Activated CD8-positive, alpha-beta memory T cell treated with anti-CD3 and anti-CD28 coated beads for 36 hours (primary cell): ENCODE measurements around the gene IFNL4. TPM values are rescaled to one million over a fixed set of nuclear protein-coding genes. Genes with fewer than 3 reads are reported as not detected.
"Not testable (repeated sequence)": the region's sequence is repeated elsewhere in the genome, so short reads cannot be mapped to it uniquely, and the experiment has no call there.

Source experiments
- CTCF ChIA-PET: fragments of 350-600 bp; sonication (Branson Sonifier 250); formaldehyde crosslinking; loops from one replicate; lab custom pipeline; 2021; ENCODE audit warnings: antibody characterized with exemption; lab: Charles Lee
- POLR2A ChIA-PET: fragments of 350-600 bp; sonication (Branson Sonifier 250); formaldehyde crosslinking; loops from one replicate; lab custom pipeline; 2021; ENCODE audit warnings: antibody characterized with exemption; lab: Charles Lee
- total RNA-seq, 2 experiments: library from RNA; stranded (reverse); gene quantifications; one replicate each; pipeline ENCODE4 v1.2.3, GENCODE V29; 2021

The IFNL4 gene
- total RNA-seq, 2 experiments from 2014 or later, result 0.25 TPM

DNA sequence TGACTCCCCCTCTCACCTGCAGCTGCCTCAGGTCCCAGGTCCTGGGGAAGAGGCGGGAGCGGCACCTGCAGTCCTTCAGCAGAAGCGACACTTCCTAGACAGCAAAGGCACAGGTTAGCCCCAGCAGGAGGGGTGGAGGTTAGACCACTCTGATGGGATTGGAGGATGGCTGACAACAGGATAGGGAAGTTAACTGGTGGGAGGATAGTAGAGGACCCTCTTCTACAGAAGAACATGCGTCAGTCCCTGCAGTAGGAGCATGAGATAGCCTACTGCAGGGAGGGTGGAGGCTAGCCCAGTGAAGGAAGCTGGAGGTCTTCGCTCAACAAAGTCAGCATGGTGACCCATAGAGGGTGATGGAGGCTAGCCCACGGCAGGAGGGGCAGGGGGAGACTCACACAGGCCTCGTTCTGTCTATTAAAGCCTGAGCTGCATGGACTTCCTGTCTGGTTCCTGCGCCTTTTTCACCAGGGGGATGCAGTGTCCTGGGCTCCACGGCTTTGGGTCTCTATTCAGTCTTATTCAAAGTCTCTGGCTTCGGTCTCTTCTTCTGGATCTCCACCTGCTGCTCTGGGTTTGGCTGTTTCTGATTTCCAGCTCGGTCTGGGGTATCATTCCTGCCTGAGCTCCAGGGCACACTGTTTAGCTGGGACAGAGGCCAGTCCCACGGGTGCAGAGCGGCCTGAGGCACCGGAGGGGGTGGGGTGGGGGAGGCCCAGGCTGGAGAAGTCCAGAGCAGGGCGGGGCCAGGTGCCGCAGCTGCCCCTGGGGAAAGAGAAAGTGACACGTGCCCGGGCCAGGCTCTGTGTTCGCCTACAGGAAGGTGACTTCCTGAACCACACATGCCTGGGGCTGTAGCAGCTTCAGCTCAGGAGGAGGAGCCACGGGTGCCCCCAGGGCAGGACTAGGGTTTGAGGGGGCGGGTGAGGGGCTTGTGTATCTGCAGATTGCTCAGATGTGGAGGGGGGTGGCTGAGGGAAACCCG is 11.2 kb downstream of the IFNL4 start:
- CTCF ChIA-PET, result interaction anchor here (1.1 kb wide), 1 partner anchor 26 kb away, joined by 3 read pairs; no protein-coding TSS in a partner anchor

DNA sequence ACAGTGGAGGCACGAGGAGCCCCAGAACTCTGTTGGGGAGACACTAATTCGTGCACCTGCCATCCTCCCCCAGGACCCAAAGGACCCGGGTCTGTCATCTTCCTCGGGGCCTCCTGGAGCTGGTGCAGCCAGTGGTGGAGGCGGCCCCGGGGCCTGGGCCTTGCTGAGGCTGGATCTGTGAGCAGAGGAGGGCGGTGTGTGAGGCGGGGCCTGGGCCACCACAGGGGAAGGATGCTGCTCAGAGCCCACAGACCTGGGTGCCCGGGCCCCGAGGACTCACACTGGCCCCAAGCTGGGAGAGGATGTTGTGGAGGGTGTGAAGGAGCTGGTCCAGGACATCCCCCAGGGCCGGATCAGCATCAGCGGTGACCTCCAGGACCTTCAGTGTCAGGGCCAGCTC is 12.1 kb downstream of the IFNL4 start:
- ChIA-PET CTCF (no interaction called here), POLR2A (no interaction called here)

More for the DNA sequence above, 11.2 kb downstream of the IFNL4 start:
- POLR2A ChIA-PET, result interaction anchor here (0.6 kb wide), 1 partner anchor 85 kb away, joined by 4 read pairs; no protein-coding TSS in a partner anchor

DNA sequence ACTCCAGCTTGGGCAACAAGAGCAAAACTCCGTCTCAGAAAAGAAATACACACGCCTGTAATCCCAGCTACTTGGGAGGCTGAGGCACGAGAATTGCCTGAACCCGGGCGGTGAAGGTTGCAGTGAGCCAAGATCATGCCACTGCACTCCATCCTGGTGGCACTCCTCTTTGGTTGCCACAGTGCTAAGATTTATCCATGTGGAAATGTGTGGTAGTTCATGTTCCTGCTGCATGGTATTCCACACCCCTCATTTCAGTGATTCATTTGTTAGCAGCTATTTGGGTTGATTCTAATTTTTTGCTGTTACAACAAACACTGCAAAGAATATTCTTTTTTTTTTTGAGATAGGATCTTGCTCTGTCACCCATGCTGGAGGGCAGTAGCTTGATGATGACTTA is 15.9 kb downstream of the IFNL4 start:
- ChIA-PET POLR2A (no interaction called here), CTCF (no interaction called here)

DNA sequence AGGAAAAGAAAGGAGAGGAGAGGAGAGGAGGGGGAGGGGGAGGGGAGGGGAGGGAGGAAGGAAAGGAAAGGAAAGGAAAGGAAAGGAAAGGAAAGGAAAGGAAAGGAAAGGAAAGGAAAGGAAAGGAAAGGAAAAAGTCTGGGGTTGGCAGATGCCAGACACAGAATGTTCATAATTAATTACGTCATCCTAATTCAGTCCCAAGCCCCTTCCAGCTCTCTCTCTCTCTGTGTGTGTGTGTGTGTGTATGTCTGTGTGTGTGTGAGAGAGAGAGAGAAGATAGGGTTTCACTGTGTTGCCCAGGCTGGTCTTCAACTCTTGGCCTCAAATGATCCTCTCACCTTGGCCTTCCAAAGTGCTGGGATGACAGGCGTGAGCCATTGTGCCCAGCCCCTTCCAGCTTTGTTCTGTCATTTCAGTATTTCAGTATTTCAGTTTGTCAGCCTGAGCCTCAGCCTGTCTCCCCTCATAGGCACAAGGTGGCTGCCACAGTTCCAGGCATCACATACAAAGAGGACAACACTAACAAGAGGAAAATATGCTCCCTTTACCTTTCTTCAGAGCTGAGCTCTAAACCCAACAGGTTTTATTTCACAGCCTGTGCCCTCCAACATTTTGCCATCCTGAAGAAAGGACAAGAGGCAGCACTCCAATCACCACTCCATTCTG is 18.4 kb downstream of the IFNL4 start:
- ChIA-PET CTCF (no interaction called here), POLR2A (no interaction called here)

DNA sequence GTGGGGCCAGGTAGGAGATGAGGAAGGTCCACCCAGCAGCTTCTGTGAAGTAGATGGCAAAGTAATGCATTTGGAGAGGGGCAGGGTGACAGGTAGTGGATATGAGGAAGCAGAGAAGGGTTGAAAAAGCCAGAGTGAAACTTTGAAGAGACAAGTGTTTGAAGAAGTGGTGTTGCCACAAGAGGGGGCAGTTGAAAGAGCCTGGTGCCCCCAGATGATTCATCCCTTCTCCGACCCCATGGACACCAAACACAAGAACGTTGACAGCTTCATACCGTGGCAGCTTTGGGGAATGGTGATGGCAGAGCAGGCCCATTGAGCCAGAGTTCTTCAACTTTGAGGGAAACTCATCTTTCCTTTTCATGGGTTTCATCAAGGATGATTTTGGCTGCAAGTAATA is 23.7 kb downstream of the IFNL4 start:
- ChIA-PET CTCF (no interaction called here), POLR2A (no interaction called here)

DNA sequence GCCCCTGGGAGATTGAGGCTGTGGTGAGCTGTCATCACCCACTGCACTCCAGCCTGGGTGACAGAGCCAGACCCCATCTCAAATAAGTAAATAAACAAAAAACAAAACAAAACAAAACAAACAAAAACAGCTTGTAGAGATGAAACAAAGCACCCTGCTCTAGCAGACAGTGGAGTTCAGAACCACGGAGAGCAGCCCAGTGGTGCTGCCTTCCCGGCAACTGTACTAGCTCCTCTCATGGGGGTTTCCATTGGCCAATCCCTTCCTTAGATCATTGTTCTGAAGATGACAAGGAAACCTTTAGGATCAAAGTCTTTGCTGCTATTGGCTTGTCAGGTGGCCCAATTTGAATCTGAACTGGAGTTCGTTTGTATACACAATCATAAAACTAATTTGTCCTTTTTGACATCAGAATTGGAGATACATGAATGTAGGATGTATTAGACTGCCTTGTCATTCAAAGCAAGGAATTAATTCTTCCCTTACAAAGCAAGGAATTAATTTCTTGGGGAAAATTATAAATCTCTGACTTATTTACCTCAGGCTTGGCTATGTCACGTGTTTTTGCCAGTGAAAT is 24.9 kb downstream of the IFNL4 start:
- CTCF ChIA-PET, result no interaction called here
- POLR2A ChIA-PET, result no interaction called here

DNA sequence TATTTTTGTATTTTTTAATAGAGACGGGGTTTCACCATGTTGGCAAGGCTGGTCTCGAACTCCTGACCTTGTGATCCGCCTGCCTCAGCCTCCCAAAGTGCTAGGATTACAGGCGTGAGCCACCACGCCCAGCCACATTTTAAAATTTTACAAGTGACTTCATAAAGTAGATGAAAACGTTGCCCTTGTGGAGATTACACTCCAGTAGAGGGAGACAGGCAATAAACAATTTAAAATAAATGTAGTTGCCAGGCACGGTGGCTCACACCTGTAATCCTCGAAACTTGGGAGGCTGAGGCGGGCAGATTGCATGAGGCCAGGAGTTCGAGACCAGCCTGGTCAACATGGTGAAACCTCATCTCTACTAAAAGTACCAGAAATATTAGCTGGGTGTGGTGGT is 29.5 kb downstream of the IFNL4 start:
- POLR2A ChIA-PET, result not testable (repeated sequence)
- CTCF ChIA-PET, result interaction anchor here (0.6 kb wide), 1 partner anchor 103 kb away, joined by 5 read pairs; no protein-coding TSS in a partner anchor

DNA sequence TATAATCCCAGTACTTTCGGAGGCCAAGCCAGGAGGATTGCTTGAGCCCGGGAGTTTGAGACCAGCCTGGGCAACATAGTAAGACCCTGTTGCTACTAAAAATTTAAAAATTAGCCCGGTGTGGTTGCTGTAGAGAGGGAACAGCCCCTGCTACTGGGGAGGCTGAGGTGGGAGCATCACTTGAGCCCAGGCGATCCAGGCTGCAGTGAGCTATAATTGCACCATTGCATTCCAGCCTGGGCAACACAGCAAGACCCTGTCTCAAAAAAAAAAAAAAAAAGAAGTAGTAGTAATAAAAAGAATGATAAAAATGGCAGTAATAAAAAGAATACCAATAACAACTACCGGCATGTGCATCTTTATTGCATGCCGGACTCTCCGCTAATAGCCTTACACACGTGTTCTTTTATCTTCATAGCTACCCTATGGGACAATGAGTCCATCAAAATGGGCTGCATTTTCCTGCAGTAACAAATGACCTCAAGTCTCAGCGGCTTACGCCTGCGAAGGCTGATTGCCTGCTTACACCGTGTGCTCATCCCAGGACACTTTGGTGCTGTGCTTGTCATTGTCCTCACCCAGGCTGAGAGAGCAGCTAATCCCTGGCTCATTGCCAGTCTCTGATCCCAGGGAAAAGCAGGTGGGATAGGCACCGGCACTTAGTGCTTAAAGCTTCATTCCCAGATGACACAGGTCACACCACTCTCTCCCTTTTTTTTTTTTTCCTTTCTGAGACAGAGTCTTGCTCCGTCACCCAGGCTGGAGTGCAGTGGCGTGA is 30.2 kb downstream of the IFNL4 start:
- ChIA-PET POLR2A (no interaction called here), CTCF (interaction anchor here (0.6 kb wide), 1 partner anchor 103 kb away, joined by 5 read pairs; no protein-coding TSS in a partner anchor)

DNA sequence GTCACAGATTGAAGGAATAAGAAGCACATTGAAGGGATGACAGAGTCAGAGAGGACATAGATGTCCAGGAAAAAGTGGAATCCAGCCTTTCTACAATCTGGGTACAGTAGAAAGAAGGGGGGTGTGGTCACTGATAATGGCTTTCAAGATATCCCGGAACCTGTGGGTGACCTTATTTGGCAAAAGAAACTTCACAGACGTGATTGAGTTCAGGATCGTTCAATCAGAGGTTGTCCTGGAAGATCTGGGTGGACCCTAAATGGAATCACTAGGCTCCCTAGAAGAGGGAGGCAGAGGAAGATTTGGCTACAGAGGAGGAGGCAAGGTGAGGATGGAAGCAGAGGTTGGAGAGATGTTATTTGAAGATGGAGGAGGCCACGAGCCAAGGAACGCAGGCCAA is 31.6 kb downstream of the IFNL4 start:
- ChIA-PET POLR2A (no interaction called here), CTCF (interaction anchor here (0.6 kb wide), 1 partner anchor 150 kb away, joined by 3 read pairs; no protein-coding TSS in a partner anchor)

DNA sequence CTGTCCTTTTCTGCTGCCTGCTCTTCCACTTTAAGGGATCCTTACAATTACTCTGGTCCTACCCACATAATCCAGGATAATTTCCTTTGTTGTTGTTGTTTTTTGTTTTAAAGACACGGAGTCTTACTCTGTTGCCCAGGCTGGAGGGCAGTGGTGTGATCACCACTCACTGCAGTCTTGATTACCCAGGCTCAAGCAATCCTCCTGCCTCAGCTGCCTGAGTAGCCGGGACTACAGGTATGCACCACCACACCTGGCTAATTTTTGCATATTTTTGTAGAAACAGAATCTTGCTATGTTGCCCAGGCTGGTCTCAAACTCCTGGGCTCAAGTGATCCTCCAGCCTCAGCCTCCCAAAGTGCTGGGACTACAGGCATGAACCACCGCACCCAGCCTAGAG is 33.3 kb downstream of the IFNL4 start:
- CTCF ChIA-PET, result not testable (repeated sequence)
- POLR2A ChIA-PET, result interaction anchor here (0.6 kb wide), 1 partner anchor 82 kb away, joined by 5 read pairs; no protein-coding TSS in a partner anchor

DNA sequence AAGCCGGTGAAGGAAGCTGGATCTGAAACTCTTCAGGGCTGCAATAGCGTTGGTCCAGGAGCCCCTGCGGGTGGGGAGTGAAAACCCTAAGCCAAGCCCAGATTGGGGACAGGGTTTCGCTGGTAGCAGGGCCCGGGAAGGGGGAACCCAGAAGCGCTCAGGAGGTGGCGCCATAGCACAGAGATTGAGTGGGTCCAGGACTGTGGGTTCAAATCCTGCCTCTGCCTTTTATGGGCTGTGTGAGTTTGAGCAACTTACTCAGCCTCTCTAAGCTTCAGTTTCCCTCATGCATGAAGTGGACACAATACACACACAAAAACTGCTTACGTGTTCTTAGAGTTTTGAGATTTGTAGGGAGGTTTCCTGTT is 36.3 kb downstream of the IFNL4 start:
- POLR2A ChIA-PET, result no interaction called here
- CTCF ChIA-PET, result interaction anchor here (0.8 to 1.9 kb wide), 10 partner anchors 25 to 200 kb away, joined by 3 to 7 read pairs (median 3); partner anchors contain the start of genes GMFG and PLEKHG2

DNA sequence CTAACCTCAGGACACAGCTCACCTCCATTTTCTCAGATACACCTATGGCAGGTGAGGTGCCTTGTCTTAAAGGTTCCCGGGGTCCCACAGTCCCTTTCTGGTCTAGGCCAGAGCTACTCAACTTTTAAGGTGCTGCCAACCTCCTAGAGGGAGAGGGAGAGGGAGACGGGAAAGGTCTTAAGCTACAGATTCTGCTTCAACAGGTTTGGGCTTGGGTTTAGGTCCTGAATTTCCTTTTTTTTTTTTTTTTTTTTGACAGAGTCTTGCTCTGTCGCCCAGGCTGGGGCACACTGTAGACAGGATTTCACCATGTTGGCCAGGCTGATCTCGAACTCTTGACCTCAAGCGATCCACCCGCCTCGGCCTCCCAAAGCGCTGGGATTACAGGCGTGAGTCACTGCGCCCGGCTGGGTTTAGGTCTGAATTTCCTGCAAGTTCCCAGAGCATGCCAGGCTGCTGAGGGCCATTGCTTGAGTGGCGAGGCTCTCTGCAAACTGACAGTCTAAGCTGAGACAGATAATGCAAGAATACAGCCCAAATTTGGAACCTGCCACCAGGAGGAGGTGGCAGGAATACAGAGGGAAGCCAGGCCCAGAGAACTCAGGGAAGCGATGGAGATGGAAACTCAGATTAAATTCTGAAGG is 36.8 kb downstream of the IFNL4 start:
- POLR2A ChIA-PET, result no interaction called here
- CTCF ChIA-PET, result interaction anchor here (0.7 to 1.4 kb wide), 11 partner anchors 26 to 464 kb away, joined by 3 to 7 read pairs (median 3); partner anchors contain the start of genes GMFG and PLEKHG2

DNA sequence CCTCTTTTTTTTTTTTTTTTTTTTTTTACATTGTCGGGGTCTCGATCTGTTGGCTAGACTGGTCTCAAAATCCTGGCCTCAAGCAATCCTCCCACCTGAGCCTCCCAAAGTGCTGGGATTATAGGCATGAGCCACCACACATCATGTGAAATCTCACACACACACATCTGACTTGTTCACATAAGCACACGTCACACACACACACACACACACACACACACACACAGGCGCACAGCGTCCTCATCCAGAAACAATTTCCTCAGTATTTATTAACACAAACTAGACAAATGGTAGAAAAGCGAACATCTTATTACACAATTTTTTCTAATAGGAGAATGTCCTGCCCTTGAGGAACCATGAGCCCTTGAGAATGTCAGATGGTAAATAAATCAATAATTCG is 39.5 kb downstream of the IFNL4 start:
- CTCF ChIA-PET, result interaction anchor here (0.7 kb wide), 2 partner anchors 15 to 294 kb away, joined by 3 read pairs; no protein-coding TSS in a partner anchor
- POLR2A ChIA-PET, result no interaction called here

DNA sequence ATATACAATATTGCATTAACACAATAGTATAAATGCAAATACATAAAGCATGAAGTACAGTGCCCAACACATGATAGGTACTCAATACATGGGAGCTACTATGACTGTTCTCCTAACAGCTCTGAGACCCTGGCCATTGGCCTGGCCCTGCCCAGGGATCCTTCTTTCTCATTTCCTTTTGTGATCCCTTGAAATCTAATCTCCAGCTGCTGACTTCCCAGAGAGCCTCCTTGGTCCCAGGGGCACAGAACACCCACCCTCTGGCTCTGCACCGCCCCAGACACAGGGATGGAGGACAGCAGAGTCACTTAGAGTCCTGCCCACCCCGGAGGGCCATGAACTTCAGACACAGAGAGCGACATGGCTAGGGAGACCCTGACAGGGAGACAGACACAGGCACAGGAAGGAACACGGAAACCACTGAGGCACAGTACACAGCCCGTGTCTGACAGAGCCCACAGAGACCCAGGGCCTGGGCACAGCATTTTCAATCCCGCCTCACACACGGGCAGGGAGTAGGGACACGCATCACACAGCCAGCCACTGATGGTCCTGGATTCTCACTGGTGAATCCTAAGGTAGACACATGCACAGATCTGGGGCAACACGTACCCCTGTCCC is 40.4 kb downstream of the IFNL4 start:
- POLR2A ChIA-PET, result no interaction called here

DNA sequence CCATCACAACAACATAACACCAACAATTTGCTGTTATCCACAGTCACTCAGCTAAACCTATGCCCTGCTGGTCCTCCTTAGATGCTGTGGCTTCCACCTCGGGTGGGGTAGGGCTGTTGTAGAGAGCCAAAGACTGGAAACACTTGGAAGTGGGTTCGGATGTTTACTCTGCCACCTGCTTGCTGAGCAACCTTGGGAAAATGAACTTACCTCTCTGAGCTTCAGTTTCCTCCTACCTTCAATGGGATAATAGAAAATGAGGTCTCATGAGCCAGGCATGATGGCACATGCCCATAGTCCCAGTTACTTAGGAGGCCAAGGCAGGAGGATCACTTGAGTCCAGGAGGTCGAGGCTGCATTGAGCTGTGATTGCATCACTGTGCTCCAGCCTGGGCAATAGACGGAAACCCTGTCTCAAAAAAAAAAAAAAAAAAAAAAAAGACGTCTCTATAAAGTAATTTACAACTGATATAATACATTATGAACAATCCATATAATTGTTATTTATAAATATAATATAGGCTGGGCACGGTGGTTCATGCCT is 41.3 kb downstream of the IFNL4 start:
- POLR2A ChIA-PET, result interaction anchor here (0.6 to 0.7 kb wide), 2 partner anchors 190 to 263 kb away, joined by 3 read pairs; no protein-coding TSS in a partner anchor
- CTCF ChIA-PET, result interaction anchor here (1.1 kb wide), 1 partner anchor 20 kb away, joined by 3 read pairs; no protein-coding TSS in a partner anchor

More for the DNA sequence above, 40.4 kb downstream of the IFNL4 start:
- CTCF ChIA-PET, result interaction anchor here (0.7 kb wide), 2 partner anchors 14 to 295 kb away, joined by 3 read pairs; no protein-coding TSS in a partner anchor

DNA sequence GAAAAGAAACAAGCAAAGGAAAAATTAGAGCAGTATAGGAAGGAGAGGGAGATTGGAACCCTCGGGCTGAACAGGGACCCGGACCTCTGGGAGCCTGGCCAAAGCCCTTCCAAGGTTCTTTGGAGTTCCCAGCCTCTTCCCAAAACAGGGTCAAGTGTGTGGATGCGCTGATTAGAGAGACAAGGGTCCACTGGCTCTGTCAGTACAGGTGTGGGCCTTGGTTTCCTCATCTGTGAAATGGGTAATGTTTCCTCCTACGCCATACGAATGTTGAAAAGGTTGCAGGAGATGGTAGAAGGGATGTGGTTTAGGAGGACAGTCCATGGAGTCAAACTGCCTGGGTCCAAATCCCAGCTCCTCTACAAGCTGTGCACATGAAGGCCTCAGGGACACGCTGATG is 42.5 kb downstream of the IFNL4 start:
- POLR2A ChIA-PET, result no interaction called here
- CTCF ChIA-PET, result interaction anchor here (1.1 kb wide), 1 partner anchor 19 kb away, joined by 3 read pairs; no protein-coding TSS in a partner anchor

DNA sequence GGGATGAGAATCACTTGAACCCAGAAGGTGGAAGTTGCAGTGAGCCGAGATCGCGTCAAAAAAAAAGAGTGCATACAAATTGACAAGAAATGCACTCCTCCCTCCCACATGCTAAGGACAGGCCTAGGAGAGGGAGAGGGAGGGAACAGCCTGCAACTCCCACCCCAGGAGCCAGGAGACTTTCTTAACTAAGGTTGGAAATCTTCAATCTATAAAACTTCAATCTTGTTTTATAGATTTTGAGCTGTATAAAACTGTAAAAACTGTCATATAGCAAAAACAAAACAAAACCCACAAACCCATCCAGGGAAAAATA is 43.2 kb downstream of the IFNL4 start:
- ChIA-PET CTCF (no interaction called here), POLR2A (no interaction called here)
